A549 (cell line): Measurements from ENCODE around the gene PRCP.

Source experiments
- KDM5A ChIP-seq: fragments of 200-600 bp; sonication (generic); IDR thresholded peaks from 2 replicates; pipeline ENCODE4 v1.6.1; 2016; ENCODE audit warnings: antibody characterized with exemption, mild to moderate bottlenecking
- POLR2A ChIP-seq: IDR thresholded peaks from 2 replicates; pipeline ENCODE4 v1.6.1; 2012; ENCODE audit warnings: mild to moderate bottlenecking, low read length
- RAD21 ChIP-seq, 2 experiments: fragments of >200 bp in 1 of 2; sonication (Bioruptor Twin) in 1 of 2; formaldehyde crosslinking in 1 of 2; IDR thresholded peaks in 1 of 2; conservative IDR thresholded peaks in 1 of 2; 2 replicates in 1 of 2; 3 replicates in 1 of 2; pipeline ENCODE4 v1.6.1; 2012 to 2018; ENCODE audit warnings: inconsistent platforms in 1 of 2
- RNF2 ChIP-seq: fragments of 200-600 bp; sonication (generic); IDR thresholded peaks from 2 replicates; pipeline ENCODE4 v1.6.1; 2016; ENCODE audit warnings: low read depth, mild to moderate bottlenecking, antibody characterized with exemption, moderate library complexity, borderline replicate concordance
- ZC3H11A ChIP-seq: fragments of 450-650 bp; IDR thresholded peaks from 2 replicates; pipeline ENCODE4 v1.6.1; 2014; ENCODE audit warnings: antibody characterized with exemption, mild to moderate bottlenecking
- TF ChIP-seq, protein P1 (sequence below): fragments of >200 bp; sonication (Bioruptor Twin); formaldehyde crosslinking; IDR thresholded peaks from 3 replicates; pipeline ENCODE4 v1.5.1; 2016

DNA sequence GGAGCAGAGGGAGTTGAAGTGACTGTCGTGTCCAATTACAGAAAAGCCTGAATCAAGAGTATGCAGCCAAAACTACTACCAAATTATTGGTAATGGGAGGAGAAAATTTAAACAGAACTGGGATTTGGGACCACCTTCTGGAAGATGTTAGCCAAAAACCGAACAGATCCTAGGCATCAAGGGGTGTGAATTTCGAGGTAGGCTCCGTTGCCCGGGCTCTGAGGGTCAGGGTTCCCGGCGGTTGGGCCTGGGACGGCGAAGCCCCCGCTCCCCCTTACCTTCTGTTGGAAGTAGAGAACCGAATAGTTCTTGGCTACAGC, 313 bp downstream of the PRCP start:
- TF ChIP-seq, protein P1, sequence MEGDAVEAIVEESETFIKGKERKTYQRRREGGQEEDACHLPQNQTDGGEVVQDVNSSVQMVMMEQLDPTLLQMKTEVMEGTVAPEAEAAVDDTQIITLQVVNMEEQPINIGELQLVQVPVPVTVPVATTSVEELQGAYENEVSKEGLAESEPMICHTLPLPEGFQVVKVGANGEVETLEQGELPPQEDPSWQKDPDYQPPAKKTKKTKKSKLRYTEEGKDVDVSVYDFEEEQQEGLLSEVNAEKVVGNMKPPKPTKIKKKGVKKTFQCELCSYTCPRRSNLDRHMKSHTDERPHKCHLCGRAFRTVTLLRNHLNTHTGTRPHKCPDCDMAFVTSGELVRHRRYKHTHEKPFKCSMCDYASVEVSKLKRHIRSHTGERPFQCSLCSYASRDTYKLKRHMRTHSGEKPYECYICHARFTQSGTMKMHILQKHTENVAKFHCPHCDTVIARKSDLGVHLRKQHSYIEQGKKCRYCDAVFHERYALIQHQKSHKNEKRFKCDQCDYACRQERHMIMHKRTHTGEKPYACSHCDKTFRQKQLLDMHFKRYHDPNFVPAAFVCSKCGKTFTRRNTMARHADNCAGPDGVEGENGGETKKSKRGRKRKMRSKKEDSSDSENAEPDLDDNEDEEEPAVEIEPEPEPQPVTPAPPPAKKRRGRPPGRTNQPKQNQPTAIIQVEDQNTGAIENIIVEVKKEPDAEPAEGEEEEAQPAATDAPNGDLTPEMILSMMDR, result no peak
- TF ChIP-seq RAD21 (conservative IDR thresholded peaks at IDR 0.05 in 1 of 2, IDR thresholded peaks at IDR 0.05 in 1 of 2) (no peak), KDM5A (no peak), RNF2 (no peak), ZC3H11A (no peak), POLR2A (no peak)
